DND-41 (cell line): ENCODE data around the gene SHROOM3.

Experiments used
- CTCF ChIP-seq: IDR thresholded peaks from 2 replicates; pipeline ENCODE4 v1.5.1; 2012; ENCODE audit warnings: borderline replicate concordance, low read length, moderate library complexity, mild to moderate bottlenecking; ENCODE audit not compliant: poor library complexity, severe bottlenecking; ENCODE audit errors: extremely low read depth
- EZH2 ChIP-seq: IDR thresholded peaks from 3 replicates; pipeline ENCODE4 v1.6.1; 2012; ENCODE audit warnings: borderline replicate concordance, low read depth, mild to moderate bottlenecking, moderate library complexity, low read length, inconsistent platforms; ENCODE audit not compliant: severe bottlenecking

DNA sequence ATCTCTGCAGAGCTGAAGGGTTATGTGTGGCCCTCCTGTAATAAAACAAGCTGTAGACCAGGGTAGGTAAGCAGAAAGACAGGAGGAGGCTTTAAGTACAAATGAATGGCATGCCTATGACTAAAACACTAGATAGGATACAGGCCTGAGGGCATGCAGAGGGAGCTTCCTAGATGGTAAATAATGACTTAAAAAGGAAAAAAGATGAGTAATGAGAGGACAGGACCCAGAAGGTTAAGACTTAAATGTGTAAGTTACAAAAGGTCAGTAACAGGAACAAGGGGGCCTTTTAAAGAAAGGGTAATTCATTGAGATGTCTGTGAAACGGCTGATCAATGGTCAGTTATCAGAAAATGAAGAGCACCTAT lies 268.1 kb downstream of the SHROOM3 start:
- no peak for TF ChIP-seq CTCF
- TF ChIP-seq EZH2, result no peak
